HPDE6-E6E7 (cell line): Measurements from ENCODE around the gene LRRC38.
A peak's percentile ranks its signal among the peaks of the same experiment; 100 is the strongest.
"Not testable (repeated sequence)": the region's sequence is repeated elsewhere in the genome, so short reads cannot be mapped to it uniquely, and the experiment has no call there.

Source experiments
- DNase-seq: peaks from one replicate; pipeline ENCODE4 v3.0.0; 2011; ENCODE audit warnings: missing footprints; ENCODE audit errors: extremely low spot score

Gene LRRC38

GRCh38 chr1:13513895-13514546, at the start of gene LRRC38:
Gene LRRC38, minus strand, starts transcription at chr1:13514003. Its CDS starts 410 bp downstream, at chr1:13513593.
- DNase-seq, result no peak

- DNase-seq, result not testable (repeated sequence)
These were observed 49.2 kb upstream of the LRRC38 start for GRCh38 chr1:13562981-13563380.

GRCh38 chr1:13560541-13560940, 46.7 kb upstream of the LRRC38 start:
- no peak for DNase-seq

- DNase-seq, result no peak
These were observed 42.5 kb upstream of the LRRC38 start for GRCh38 chr1:13556224-13556764.

- no peak for DNase-seq
These were observed 41.0 kb upstream of the LRRC38 start for GRCh38 chr1:13554798-13555197.

GRCh38 chr1:13550663-13551062, 36.9 kb upstream of the LRRC38 start:
- DNase-seq, result no peak

GRCh38 chr1:13549521-13549920, 35.7 kb upstream of the LRRC38 start:
- DNase-seq, result no peak

- no peak for DNase-seq
These were observed 35.2 kb upstream of the LRRC38 start for GRCh38 chr1:13549021-13549420.

GRCh38 chr1:13548281-13548680, 34.5 kb upstream of the LRRC38 start:
- DNase-seq, result no peak

GRCh38 chr1:13546791-13547190, 33.0 kb upstream of the LRRC38 start:
- no peak for DNase-seq

- DNase-seq, result no peak
These were observed 30.4 kb upstream of the LRRC38 start for GRCh38 chr1:13544221-13544556.

- DNase-seq, result peak; percentile 27
These were observed 29.8 kb upstream of the LRRC38 start for GRCh38 chr1:13543451-13544220.

- DNase-seq, result no peak
These were observed 27.8 kb upstream of the LRRC38 start for GRCh38 chr1:13541435-13542215.

GRCh38 chr1:13540866-13541265, 27.1 kb upstream of the LRRC38 start:
- DNase-seq, result no peak

GRCh38 chr1:13539683-13540082, 25.9 kb upstream of the LRRC38 start:
- no peak for DNase-seq

GRCh38 chr1:13538832-13539231, 25.0 kb upstream of the LRRC38 start:
- DNase-seq, result no peak

GRCh38 chr1:13536571-13536970, 22.8 kb upstream of the LRRC38 start:
- no peak for DNase-seq

- no peak for DNase-seq
These were observed 21.4 kb upstream of the LRRC38 start for GRCh38 chr1:13535227-13535626.

GRCh38 chr1:13528320-13528719, 14.5 kb upstream of the LRRC38 start:
- no peak for DNase-seq

- DNase-seq, result no peak
These were observed 10.1 kb upstream of the LRRC38 start for GRCh38 chr1:13523780-13524477.

GRCh38 chr1:13520985-13521384, 7.2 kb upstream of the LRRC38 start:
- DNase-seq, result no peak
